ENCODE measurements around the gene ARCN1. TPM values are rescaled to one million over a fixed set of nuclear protein-coding genes. Genes with fewer than 3 reads are reported as not detected.
"Not testable (repeated sequence)": the region's sequence is repeated elsewhere in the genome, so short reads cannot be mapped to it uniquely, and the experiment has no call there.

Gene ARCN1
- total RNA-seq, 1 experiment from 2014 or later, result 83.8 TPM

DNA sequence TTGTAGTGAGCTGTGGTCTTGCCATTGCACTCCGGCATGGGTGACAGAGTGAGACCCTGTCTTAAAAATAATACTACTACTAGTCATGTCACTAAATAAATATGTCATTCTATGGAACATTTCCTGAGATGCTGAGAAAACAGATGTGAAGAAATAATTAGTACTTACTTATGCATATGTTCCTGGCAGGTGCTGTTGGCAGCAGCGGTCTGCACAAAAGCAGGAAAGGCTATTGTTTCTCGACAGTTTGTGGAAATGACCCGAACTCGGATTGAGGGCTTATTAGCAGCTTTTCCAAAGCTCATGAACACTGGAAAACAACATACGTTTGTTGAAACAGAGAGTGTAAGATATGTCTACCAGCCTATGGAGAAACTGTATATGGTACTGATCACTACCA, 8.8 kb downstream of the ARCN1 start:
- Mint-ChIP-seq H3K36me3 (ENCODE audit: insufficient read depth, unreplicated experiment) (peaks cover 34% of the 10 kb centered on the region), H3K9me3 (ENCODE audit: low read depth, unreplicated experiment) (no peaks in the 10 kb centered on the region), H3K27me3 (ENCODE audit: unreplicated experiment) (no peaks in the 10 kb centered on the region), H3K4me3 (ENCODE audit: low read depth, unreplicated experiment) (no peak overlapping the region), H3K4me1 (ENCODE audit: low read depth, unreplicated experiment) (no peaks in the 10 kb centered on the region), H3K27ac (ENCODE audit: unreplicated experiment) (no peak overlapping the region)
- TF ChIP-seq, protein P1, sequence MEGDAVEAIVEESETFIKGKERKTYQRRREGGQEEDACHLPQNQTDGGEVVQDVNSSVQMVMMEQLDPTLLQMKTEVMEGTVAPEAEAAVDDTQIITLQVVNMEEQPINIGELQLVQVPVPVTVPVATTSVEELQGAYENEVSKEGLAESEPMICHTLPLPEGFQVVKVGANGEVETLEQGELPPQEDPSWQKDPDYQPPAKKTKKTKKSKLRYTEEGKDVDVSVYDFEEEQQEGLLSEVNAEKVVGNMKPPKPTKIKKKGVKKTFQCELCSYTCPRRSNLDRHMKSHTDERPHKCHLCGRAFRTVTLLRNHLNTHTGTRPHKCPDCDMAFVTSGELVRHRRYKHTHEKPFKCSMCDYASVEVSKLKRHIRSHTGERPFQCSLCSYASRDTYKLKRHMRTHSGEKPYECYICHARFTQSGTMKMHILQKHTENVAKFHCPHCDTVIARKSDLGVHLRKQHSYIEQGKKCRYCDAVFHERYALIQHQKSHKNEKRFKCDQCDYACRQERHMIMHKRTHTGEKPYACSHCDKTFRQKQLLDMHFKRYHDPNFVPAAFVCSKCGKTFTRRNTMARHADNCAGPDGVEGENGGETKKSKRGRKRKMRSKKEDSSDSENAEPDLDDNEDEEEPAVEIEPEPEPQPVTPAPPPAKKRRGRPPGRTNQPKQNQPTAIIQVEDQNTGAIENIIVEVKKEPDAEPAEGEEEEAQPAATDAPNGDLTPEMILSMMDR (IDR thresholded peaks at IDR 0.05; ENCODE audit: unreplicated experiment), result no peak
- CTCF ChIA-PET, result no interaction called here
- BruUV-seq (replicated peaks), result no TSS peak
- no peak for DNase-seq
- intact Hi-C loops (cut with micrococcal nuclease; ENCODE audit: unreplicated experiment), result no loop called here

DNA sequence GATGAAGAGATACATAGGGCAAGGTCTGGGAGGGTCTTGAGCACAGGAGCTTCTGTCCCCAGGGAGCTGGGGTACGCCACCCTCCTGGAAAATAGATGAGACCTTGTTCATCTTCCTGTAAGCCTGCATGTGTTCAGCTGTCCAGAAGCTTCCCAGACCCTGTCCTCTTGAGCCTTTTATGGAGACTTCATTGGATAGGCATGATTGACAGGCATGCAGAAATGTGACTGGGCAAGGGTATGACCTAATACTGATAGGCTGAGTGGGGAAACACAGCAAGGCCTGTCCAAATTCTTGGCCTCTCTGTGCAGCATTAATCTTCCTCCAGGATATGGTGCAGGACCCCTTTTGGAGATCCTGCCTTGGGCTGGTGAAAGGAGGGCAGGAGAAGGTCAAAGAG, 15.7 kb downstream of the ARCN1 start:
- H3K36me3 Mint-ChIP-seq (ENCODE audit: insufficient read depth, unreplicated experiment), result peaks cover 44% of the 10 kb centered on the region
- no peak overlapping the region for H3K4me3 Mint-ChIP-seq (ENCODE audit: low read depth, unreplicated experiment)
- CTCF ChIA-PET, result no interaction called here
- intact Hi-C loops (cut with micrococcal nuclease; ENCODE audit: unreplicated experiment), result no loop called here
- no peak overlapping the region for H3K27ac Mint-ChIP-seq (ENCODE audit: unreplicated experiment)
- no peaks in the 10 kb centered on the region for H3K27me3 Mint-ChIP-seq (ENCODE audit: unreplicated experiment)
- no peak for DNase-seq
- H3K4me1 Mint-ChIP-seq (ENCODE audit: low read depth, unreplicated experiment), result no peaks in the 10 kb centered on the region
- BruUV-seq (replicated peaks), result no TSS peak
- TF ChIP-seq, protein P1 (IDR thresholded peaks at IDR 0.05; ENCODE audit: unreplicated experiment), result no peak
- no peaks in the 10 kb centered on the region for H3K9me3 Mint-ChIP-seq (ENCODE audit: low read depth, unreplicated experiment)

DNA sequence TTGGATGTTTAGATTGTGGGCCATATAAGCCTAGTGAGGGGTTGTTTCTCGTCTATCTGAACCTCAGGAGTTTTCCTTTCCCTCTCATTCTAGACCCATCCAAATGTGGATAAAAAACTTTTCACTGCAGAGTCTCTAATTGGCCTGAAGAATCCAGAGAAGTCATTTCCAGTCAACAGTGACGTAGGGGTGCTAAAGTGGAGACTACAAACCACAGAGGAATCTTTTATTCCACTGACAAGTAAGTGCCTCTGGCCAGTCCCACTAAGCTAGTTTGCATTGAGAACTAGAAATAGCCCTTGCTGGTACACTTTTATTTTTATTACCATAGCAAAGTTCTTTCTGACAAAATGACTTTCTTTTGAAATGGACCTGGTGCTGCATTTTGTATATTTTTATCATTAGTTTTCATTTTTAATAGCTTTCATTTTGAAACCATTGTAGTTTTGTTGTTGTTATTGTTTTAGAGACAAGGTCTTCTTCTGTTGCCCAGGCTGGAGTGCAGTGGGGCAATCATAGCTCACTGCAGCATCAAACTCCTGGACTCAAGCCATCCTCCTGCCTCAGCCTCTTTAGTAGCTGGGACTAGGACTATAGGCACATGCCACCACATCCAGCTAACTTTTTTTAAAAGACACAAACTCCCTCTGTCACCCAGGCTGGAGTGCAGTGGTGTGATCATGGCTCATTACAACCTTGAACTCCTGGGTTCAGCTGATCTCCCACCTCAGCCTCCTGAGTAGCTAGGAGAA, 20.6 kb downstream of the ARCN1 start:
- no TSS peak for BruUV-seq (replicated peaks)
- intact Hi-C loops (cut with micrococcal nuclease; ENCODE audit: unreplicated experiment), result no loop called here
- TF ChIP-seq, protein P1 (IDR thresholded peaks at IDR 0.05; ENCODE audit: unreplicated experiment), result no peak
- H3K4me1 Mint-ChIP-seq (ENCODE audit: low read depth, unreplicated experiment), result no peaks in the 10 kb centered on the region
- CTCF ChIA-PET, result no interaction called here
- H3K27me3 Mint-ChIP-seq (ENCODE audit: unreplicated experiment), result no peaks in the 10 kb centered on the region
- no peak for DNase-seq
- no peak overlapping the region for H3K4me3 Mint-ChIP-seq (ENCODE audit: low read depth, unreplicated experiment)
- no peaks in the 10 kb centered on the region for H3K9me3 Mint-ChIP-seq (ENCODE audit: low read depth, unreplicated experiment)
- peaks cover 23% of the 10 kb centered on the region for H3K36me3 Mint-ChIP-seq (ENCODE audit: insufficient read depth, unreplicated experiment)
- H3K27ac Mint-ChIP-seq (ENCODE audit: unreplicated experiment), result no peak overlapping the region

DNA sequence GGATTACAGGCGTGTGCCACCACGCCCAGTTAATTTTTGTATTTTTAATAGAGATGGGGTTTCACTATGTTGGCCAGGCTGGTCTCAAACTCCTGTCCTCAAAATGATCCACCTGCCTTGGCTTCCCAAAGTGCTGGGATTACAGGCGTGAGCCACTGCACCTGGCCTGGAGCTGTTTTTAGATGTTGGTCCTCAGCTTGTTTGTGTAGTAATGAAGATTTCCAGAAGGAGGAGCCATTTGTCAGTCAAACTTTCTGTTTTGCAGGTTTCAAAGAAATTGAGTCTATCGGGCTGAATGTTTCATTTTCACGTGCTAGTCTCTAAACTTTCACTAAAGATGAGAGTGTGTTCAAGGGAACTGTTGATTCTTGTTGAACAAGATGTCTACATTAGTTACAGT, 22.8 kb downstream of the ARCN1 start:
- CTCF ChIA-PET, result interaction anchor here (0.6 to 0.9 kb wide), 3 partner anchors 14 to 342 kb away, joined by 5 read pairs; no protein-coding TSS in a partner anchor
- peaks cover 35% of the 10 kb centered on the region for H3K36me3 Mint-ChIP-seq (ENCODE audit: insufficient read depth, unreplicated experiment)
- H3K4me3 Mint-ChIP-seq (ENCODE audit: low read depth, unreplicated experiment); H3K4me1 Mint-ChIP-seq (ENCODE audit: low read depth, unreplicated experiment); BruUV-seq (replicated peaks); H3K27me3 Mint-ChIP-seq (ENCODE audit: unreplicated experiment); H3K9me3 Mint-ChIP-seq (ENCODE audit: low read depth, unreplicated experiment); DNase-seq; intact Hi-C loops (cut with micrococcal nuclease; ENCODE audit: unreplicated experiment); H3K27ac Mint-ChIP-seq (ENCODE audit: unreplicated experiment): not testable (repeated sequence)
- TF ChIP-seq, protein P1 (IDR thresholded peaks at IDR 0.05; ENCODE audit: unreplicated experiment), result peak; percentile 21
